GM23338 (cell line): ENCODE data around the gene CA5B. TPM values are rescaled to one million over a fixed set of nuclear protein-coding genes. Genes with fewer than 3 reads are reported as not detected.
"Not testable (repeated sequence)": the region's sequence is repeated elsewhere in the genome, so short reads cannot be mapped to it uniquely, and the experiment has no call there.

Experiments
- ATAC-seq: fragments of 200-7000 bp; cut with Tn5 transposase; 3 replicates; pipeline ENCODE4 v1.9.1; 2020
- DNase-seq: peaks from one replicate; pipeline ENCODE4 v3.0.0-alpha.2; 2015; ENCODE audit warnings: low spot score
- H2AFZ ChIP-seq: fragments of 200-600 bp; sonication (generic); 2 replicates; pipeline ENCODE4 v1.8.0; 2016; ENCODE audit warnings: antibody characterized with exemption, mild to moderate bottlenecking, moderate library complexity
- H3F3A ChIP-seq: fragments of 200-600 bp; sonication (generic); replicated peaks from 2 replicates; pipeline ENCODE4 v1.8.0; 2017; ENCODE audit warnings: antibody characterized with exemption, mixed run types, low read depth
- H3K27ac ChIP-seq: fragments of 200-600 bp; sonication (generic); 2 replicates; pipeline ENCODE4 v1.6.1; 2016; ENCODE audit warnings: low read depth
- H3K27me3 ChIP-seq: fragments of 200-600 bp; sonication (generic); 2 replicates; pipeline ENCODE4 v1.8.0; 2016; ENCODE audit warnings: mild to moderate bottlenecking, mixed run types, moderate library complexity; ENCODE audit not compliant: insufficient read depth
- H3K36me3 ChIP-seq: fragments of 200-600 bp; sonication (generic); 2 replicates; pipeline ENCODE4 v1.8.0; 2016; ENCODE audit warnings: mild to moderate bottlenecking; ENCODE audit not compliant: insufficient read depth
- H3K4me1 ChIP-seq: fragments of 200-600 bp; sonication (generic); 2 replicates; pipeline ENCODE4 v1.8.0; 2016; ENCODE audit warnings: mild to moderate bottlenecking, moderate library complexity; ENCODE audit not compliant: insufficient read depth
- H3K4me2 ChIP-seq: fragments of 200-600 bp; sonication (generic); 2 replicates; pipeline ENCODE4 v1.7.1; 2017; ENCODE audit warnings: mixed run types
- H3K4me3 ChIP-seq: fragments of 200-600 bp; sonication (generic); 2 replicates; pipeline ENCODE4 v1.6.1; 2016; ENCODE audit warnings: mixed run types
- H3K79me2 ChIP-seq: fragments of 200-600 bp; sonication (generic); replicated peaks from 2 replicates; pipeline ENCODE4 v1.8.0; 2017; ENCODE audit warnings: mild to moderate bottlenecking; ENCODE audit not compliant: insufficient read depth
- H3K9me2 ChIP-seq: fragments of 200-600 bp; sonication (generic); 2 replicates; pipeline ENCODE4 v1.8.0; 2017; ENCODE audit not compliant: insufficient read depth
- H4K20me1 ChIP-seq: fragments of 200-600 bp; sonication (generic); replicated peaks from 2 replicates; pipeline ENCODE4 v1.8.0; 2017; ENCODE audit warnings: mild to moderate bottlenecking; ENCODE audit not compliant: insufficient read depth
- H3K27ac Mint-ChIP-seq: 2 replicates; pipeline ENCODE4 v1.8.0; 2020; ENCODE audit warnings: inconsistent platforms, mild to moderate bottlenecking, moderate library complexity, mixed read lengths
- H3K27me3 Mint-ChIP-seq: 3 replicates; pipeline ENCODE4 v1.8.0; 2022; ENCODE audit warnings: low read depth, mild to moderate bottlenecking, moderate library complexity, mixed read lengths, inconsistent platforms; ENCODE audit not compliant: insufficient read depth, poor library complexity
- H3K36me3 Mint-ChIP-seq: 3 replicates; pipeline ENCODE4 v1.8.0; 2021; ENCODE audit warnings: low read depth, mild to moderate bottlenecking, inconsistent platforms, moderate library complexity, mixed read lengths
- H3K4me1 Mint-ChIP-seq: 3 replicates; pipeline ENCODE4 v1.8.0; 2020; ENCODE audit warnings: mild to moderate bottlenecking, inconsistent platforms, mixed read lengths
- H3K4me3 Mint-ChIP-seq: 3 replicates; pipeline ENCODE4 v1.8.0; 2021; ENCODE audit warnings: moderate library complexity, mild to moderate bottlenecking, inconsistent platforms, mixed read lengths
- H3K9me3 Mint-ChIP-seq: 3 replicates; pipeline ENCODE4 v1.8.0; 2020; ENCODE audit warnings: moderate library complexity, mild to moderate bottlenecking, inconsistent platforms, mixed read lengths
- CREB1 ChIP-seq: fragments of 250-450 bp; sonication (Bioruptor Pico); IDR thresholded peaks from 2 replicates; pipeline ENCODE4 v1.5.0; 2020; ENCODE audit warnings: low read depth, mild to moderate bottlenecking, moderate library complexity
- EZH2 ChIP-seq: fragments of 200-600 bp; sonication (generic); IDR thresholded peaks from one replicate; pipeline ENCODE4 v1.8.0; 2017; ENCODE audit warnings: antibody characterized with exemption, mild to moderate bottlenecking, low read depth; ENCODE audit not compliant: unreplicated experiment
- EZH2phosphoT487 ChIP-seq: fragments of 200-600 bp; sonication (generic); IDR thresholded peaks from one replicate; pipeline ENCODE4 v1.8.1; 2018; ENCODE audit warnings: antibody characterized with exemption; ENCODE audit not compliant: unreplicated experiment
- JUNB ChIP-seq: IDR thresholded peaks from one replicate; pipeline ENCODE4 v1.6.1; 2016; ENCODE audit warnings: antibody characterized with exemption; ENCODE audit not compliant: unreplicated experiment
- NANOG ChIP-seq: IDR thresholded peaks from 2 replicates; pipeline ENCODE4 v1.6.1; 2016; ENCODE audit warnings: antibody characterized with exemption, borderline replicate concordance
- POLR2AphosphoS5 ChIP-seq: IDR thresholded peaks from 2 replicates; pipeline ENCODE4 v1.6.1; 2016; ENCODE audit warnings: antibody characterized with exemption, low read depth
- STAT1 ChIP-seq: IDR thresholded peaks from one replicate; pipeline ENCODE4 v1.6.1; 2016; ENCODE audit warnings: antibody characterized with exemption; ENCODE audit not compliant: unreplicated experiment
- ZNF114 ChIP-seq: fragments of 250-450 bp; sonication (Bioruptor Pico); IDR thresholded peaks from 2 replicates; pipeline ENCODE4 v1.5.0; 2020; ENCODE audit warnings: mild to moderate bottlenecking, moderate library complexity
- polyA plus RNA-seq: library from polyadenylated mRNA; unstranded; fragments of >200 nt; fragmentation: Nextera tagmentation; extraction: Ambion mirVana; gene quantifications from 2 replicates; pipeline ENCODE4 v1.2.1, GENCODE V29; 2016
- total RNA-seq: library from RNA; depleted of rRNA; stranded (reverse); fragments of >200 nt; shearing (Covaris generic); gene quantifications from 2 replicates; pipeline ENCODE4 v1.2.3, GENCODE V29; 2014
- TF ChIP-seq, protein P1 (sequence below): IDR thresholded peaks from one replicate; pipeline ENCODE4 v1.6.1; 2018; ENCODE audit warnings: antibody characterized with exemption; ENCODE audit not compliant: unreplicated experiment
- TF ChIP-seq, protein P2 (sequence below): IDR thresholded peaks from 2 replicates; pipeline ENCODE4 v1.6.1; 2016; ENCODE audit warnings: antibody characterized with exemption
- TF ChIP-seq, protein P3 (sequence below), 2 experiments: fragments of 200-600 bp in 1 of 2; sonication (generic) in 1 of 2; conservative IDR thresholded peaks; 2 replicates each; pipeline versions ENCODE4 v1.5.1 to v1.6.1; 2016 to 2017; ENCODE audit warnings: antibody characterized with exemption in 2 of 2, low read depth in 2 of 2, mild to moderate bottlenecking in 2 of 2, moderate library complexity in 1 of 2

The CA5B gene
- total and polyA plus RNA-seq, 2 experiments from 2014 or later = 4.8 to 6.1 TPM

DNA sequence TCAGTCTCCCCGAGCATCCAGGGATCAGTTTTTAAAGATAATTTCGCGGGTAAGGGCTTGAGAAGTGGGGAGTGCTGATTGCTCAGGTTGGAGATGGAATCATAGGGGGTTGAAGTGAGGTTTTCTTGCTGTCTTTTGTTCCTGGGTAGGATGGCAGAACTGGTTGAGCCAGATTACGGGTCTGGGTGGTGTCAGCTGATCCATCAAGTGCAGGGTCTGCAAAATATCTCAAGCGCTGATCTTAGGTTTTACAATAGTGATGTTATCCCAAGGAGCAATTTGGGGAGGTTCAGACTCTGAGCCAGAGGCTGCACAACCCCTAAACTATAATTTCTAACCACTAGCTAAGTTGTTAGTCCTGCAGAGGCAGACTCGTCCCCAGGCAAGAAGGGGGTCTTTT lies 8.6 kb downstream of the CA5B start:
- not testable (repeated sequence) for DNase-seq, H2AFZ ChIP-seq, ATAC-seq, H3K4me3 ChIP-seq, H3K36me3 Mint-ChIP-seq, H3F3A ChIP-seq, H3K9me3 Mint-ChIP-seq, H3K9me2 ChIP-seq, H3K79me2 ChIP-seq, H4K20me1 ChIP-seq, H3K27me3 ChIP-seq, H3K36me3 ChIP-seq, H3K27me3 Mint-ChIP-seq
- Mint-ChIP-seq H3K4me3 (peak overlapping the region; percentile 47), H3K4me1 (peaks cover 29% of the 10 kb centered on the region), H3K27ac (peak overlapping the region; percentile 87)
- H3K4me1 ChIP-seq = peaks cover 28% of the 10 kb centered on the region
- H3K27ac ChIP-seq = 0 out of 2 replicates have a peak overlapping the region, but pooled peaks have one; percentile 34
- H3K4me2 ChIP-seq = peak overlapping the region; percentile 51; the same call in 1 of the 2 replicates

DNA sequence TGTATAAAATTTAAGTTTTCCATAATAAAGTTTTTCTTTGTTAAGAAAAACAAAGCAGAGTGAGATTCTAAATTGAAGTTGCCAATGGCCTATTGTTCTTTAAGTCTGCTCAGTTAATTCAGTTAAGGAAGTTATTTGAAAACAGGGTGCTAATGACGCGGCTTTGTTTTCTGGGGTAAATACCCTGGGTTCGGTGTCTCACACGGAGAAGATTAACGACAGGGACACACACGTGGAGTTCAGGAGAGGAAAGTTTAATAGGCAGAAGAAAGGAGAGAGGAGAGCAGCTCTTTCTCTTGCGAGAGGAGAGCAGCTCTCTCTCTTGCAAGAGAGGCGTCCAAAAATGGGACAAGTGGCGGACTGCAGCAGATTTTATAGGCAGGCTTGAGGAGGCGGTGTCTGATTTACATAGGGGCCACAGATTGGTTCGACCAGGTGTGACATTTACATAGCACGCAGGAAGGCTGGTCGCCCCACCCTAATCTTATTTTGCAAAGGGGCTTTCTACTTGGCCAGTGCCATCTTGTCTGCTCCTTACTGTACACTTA lies 9.6 kb downstream of the CA5B start:
- TF ChIP-seq JUNB (no peak), CREB1 (CRISPR knock-in tag) (no peak), NANOG (no peak), ZNF114 (CRISPR knock-in tag) (no peak), STAT1 (no peak), POLR2AphosphoS5 (no peak)
- TF ChIP-seq, protein P1, sequence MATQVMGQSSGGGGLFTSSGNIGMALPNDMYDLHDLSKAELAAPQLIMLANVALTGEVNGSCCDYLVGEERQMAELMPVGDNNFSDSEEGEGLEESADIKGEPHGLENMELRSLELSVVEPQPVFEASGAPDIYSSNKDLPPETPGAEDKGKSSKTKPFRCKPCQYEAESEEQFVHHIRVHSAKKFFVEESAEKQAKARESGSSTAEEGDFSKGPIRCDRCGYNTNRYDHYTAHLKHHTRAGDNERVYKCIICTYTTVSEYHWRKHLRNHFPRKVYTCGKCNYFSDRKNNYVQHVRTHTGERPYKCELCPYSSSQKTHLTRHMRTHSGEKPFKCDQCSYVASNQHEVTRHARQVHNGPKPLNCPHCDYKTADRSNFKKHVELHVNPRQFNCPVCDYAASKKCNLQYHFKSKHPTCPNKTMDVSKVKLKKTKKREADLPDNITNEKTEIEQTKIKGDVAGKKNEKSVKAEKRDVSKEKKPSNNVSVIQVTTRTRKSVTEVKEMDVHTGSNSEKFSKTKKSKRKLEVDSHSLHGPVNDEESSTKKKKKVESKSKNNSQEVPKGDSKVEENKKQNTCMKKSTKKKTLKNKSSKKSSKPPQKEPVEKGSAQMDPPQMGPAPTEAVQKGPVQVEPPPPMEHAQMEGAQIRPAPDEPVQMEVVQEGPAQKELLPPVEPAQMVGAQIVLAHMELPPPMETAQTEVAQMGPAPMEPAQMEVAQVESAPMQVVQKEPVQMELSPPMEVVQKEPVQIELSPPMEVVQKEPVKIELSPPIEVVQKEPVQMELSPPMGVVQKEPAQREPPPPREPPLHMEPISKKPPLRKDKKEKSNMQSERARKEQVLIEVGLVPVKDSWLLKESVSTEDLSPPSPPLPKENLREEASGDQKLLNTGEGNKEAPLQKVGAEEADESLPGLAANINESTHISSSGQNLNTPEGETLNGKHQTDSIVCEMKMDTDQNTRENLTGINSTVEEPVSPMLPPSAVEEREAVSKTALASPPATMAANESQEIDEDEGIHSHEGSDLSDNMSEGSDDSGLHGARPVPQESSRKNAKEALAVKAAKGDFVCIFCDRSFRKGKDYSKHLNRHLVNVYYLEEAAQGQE = no peak
- H3K36me3 ChIP-seq = no peaks in the 10 kb centered on the region
- no peaks in the 10 kb centered on the region for H4K20me1 ChIP-seq
- Mint-ChIP-seq H3K27ac (peak overlapping the region; percentile 93), H3K4me1 (peaks cover 29% of the 10 kb centered on the region), H3K36me3 (peaks cover 8% of the 10 kb centered on the region; the same call in 2 of the 3 replicates), H3K9me3 (no peaks in the 10 kb centered on the region), H3K4me3 (no peak overlapping the region; the same call in 2 of the 3 replicates), H3K27me3 (peaks cover 9% of the 10 kb centered on the region)
- no peak for ATAC-seq
- H2AFZ ChIP-seq = no peak overlapping the region
- H3K4me3 ChIP-seq = no peak overlapping the region
- H3K27me3 ChIP-seq = no peaks in the 10 kb centered on the region
- peaks cover 30% of the 10 kb centered on the region for H3K4me1 ChIP-seq
- H3F3A ChIP-seq = no peaks in the 10 kb centered on the region
- peak overlapping the region; percentile 45; the same call in 1 of the 2 replicates for H3K4me2 ChIP-seq
- no peak overlapping the region for H3K27ac ChIP-seq
- H3K9me2 ChIP-seq = no peaks in the 10 kb centered on the region
- no peaks in the 10 kb centered on the region for H3K79me2 ChIP-seq
- no peak for DNase-seq

DNA sequence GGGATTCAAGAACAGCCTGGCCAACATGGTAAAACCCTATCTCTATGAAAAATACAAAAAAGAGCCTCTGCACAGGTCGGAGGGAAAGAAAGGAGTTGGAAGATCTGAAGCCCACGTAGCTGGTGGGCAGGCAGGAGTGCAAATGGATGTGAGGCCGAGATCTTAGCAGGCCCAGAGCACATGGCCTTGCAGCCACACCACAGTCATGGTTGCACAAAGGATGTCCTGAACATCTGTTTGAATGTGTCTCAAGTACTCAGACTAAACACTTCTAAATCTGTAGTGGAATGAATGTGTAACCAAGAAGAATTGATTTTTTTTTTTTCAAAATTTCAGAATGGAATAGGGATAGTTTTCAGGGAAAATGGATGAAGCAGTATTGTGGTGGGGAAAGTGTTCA lies 10.8 kb downstream of the CA5B start:
- Histone ChIP-seq H3K4me3 (no peak overlapping the region), H4K20me1 (no peaks in the 10 kb centered on the region), H3K36me3 (no peaks in the 10 kb centered on the region), H3K27ac (no peak overlapping the region), H3K27me3 (no peaks in the 10 kb centered on the region), H3K79me2 (no peaks in the 10 kb centered on the region), H3F3A (no peaks in the 10 kb centered on the region), H2AFZ (no peak overlapping the region), H3K4me1 (peaks cover 30% of the 10 kb centered on the region), H3K4me2 (no peak overlapping the region), H3K9me2 (no peaks in the 10 kb centered on the region)
- ATAC-seq (no peak), DNase-seq (no peak)
- H3K4me1 Mint-ChIP-seq = peaks cover 33% of the 10 kb centered on the region
- H3K27me3 Mint-ChIP-seq = peaks cover 7% of the 10 kb centered on the region
- H3K9me3 Mint-ChIP-seq = no peaks in the 10 kb centered on the region
- H3K36me3 Mint-ChIP-seq = peaks cover 5% of the 10 kb centered on the region; the same call in 2 of the 3 replicates
- H3K4me3 Mint-ChIP-seq = no peak overlapping the region
- no peak overlapping the region for H3K27ac Mint-ChIP-seq
- TF ChIP-seq ZNF114 (CRISPR knock-in tag) (no peak), EZH2 (no peak), POLR2AphosphoS5 (no peak), NANOG (no peak), EZH2phosphoT487 (no peak), CREB1 (CRISPR knock-in tag) (no peak)
- TF ChIP-seq, protein P2, sequence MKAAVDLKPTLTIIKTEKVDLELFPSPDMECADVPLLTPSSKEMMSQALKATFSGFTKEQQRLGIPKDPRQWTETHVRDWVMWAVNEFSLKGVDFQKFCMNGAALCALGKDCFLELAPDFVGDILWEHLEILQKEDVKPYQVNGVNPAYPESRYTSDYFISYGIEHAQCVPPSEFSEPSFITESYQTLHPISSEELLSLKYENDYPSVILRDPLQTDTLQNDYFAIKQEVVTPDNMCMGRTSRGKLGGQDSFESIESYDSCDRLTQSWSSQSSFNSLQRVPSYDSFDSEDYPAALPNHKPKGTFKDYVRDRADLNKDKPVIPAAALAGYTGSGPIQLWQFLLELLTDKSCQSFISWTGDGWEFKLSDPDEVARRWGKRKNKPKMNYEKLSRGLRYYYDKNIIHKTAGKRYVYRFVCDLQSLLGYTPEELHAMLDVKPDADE = no peak
- TF ChIP-seq, protein P3, sequence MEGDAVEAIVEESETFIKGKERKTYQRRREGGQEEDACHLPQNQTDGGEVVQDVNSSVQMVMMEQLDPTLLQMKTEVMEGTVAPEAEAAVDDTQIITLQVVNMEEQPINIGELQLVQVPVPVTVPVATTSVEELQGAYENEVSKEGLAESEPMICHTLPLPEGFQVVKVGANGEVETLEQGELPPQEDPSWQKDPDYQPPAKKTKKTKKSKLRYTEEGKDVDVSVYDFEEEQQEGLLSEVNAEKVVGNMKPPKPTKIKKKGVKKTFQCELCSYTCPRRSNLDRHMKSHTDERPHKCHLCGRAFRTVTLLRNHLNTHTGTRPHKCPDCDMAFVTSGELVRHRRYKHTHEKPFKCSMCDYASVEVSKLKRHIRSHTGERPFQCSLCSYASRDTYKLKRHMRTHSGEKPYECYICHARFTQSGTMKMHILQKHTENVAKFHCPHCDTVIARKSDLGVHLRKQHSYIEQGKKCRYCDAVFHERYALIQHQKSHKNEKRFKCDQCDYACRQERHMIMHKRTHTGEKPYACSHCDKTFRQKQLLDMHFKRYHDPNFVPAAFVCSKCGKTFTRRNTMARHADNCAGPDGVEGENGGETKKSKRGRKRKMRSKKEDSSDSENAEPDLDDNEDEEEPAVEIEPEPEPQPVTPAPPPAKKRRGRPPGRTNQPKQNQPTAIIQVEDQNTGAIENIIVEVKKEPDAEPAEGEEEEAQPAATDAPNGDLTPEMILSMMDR (conservative IDR thresholded peaks at IDR 0.05; ENCODE audit: low read depth in 2 of 2) = no peak
